Gastrocnemius medialis (tissue), 4 donors: Measurements from ENCODE around the gene CARD9. TPM values are rescaled to one million over a fixed set of nuclear protein-coding genes. Genes with fewer than 3 reads are reported as not detected.

Source experiments
- ATAC-seq, 2 donors: fragments of 150-250 bp; one replicate each; pipeline ENCODE4 v1.9.1; 2016
- DNase-seq, 2 donors: peaks; one replicate each; pipeline ENCODE4 v3.0.0-alpha.2; 2019
- H3K27ac ChIP-seq, 4 donors: fragments of 200-600 bp; sonication (generic); 1 replicate in 1 of 4; 2 replicates in 3 of 4; pipeline ENCODE4 v1.5.1; 2016 to 2018; ENCODE audit warnings: mild to moderate bottlenecking in 2 of 4, moderate library complexity in 1 of 4
- H3K27me3 ChIP-seq, 3 donors: fragments of 200-600 bp; sonication (generic) in 2 of 3; 1 replicate in 1 of 3; 2 replicates in 2 of 3; pipeline versions ENCODE4 v1.5.1 to v1.6.0; 2016 to 2019; ENCODE audit warnings: mild to moderate bottlenecking in 1 of 3, moderate library complexity in 1 of 3
- H3K36me3 ChIP-seq, 2 donors: fragments of 200-600 bp; sonication (generic) in 1 of 2; one replicate each; pipeline ENCODE4 v1.5.1; 2017 to 2018
- H3K4me1 ChIP-seq, 2 donors: fragments of 200-600 bp; sonication (generic) in 1 of 2; one replicate each; pipeline ENCODE4 v1.5.1; 2016 to 2017; ENCODE audit warnings: mild to moderate bottlenecking in 2 of 2
- H3K4me3 ChIP-seq, 4 donors: fragments of 200-600 bp; sonication (generic) in 3 of 4; 1 replicate in 1 of 4; 2 replicates in 3 of 4; pipeline ENCODE4 v1.5.1; 2016 to 2019; ENCODE audit warnings: mild to moderate bottlenecking in 2 of 4
- H3K9me3 ChIP-seq, 3 donors: fragments of 200-600 bp; sonication (generic) in 2 of 3; 1 replicate in 1 of 3; 2 replicates in 2 of 3; pipeline ENCODE4 v1.5.1; 2016 to 2019
- POLR2A ChIP-seq, 2 donors: fragments of 450-650 bp; IDR thresholded peaks; one replicate each; pipeline ENCODE4 v1.6.1; 2017; ENCODE audit warnings: antibody characterized with exemption in 2 of 2, mild to moderate bottlenecking in 2 of 2, moderate library complexity in 2 of 2
- in situ Hi-C, 4 donors: fragments of 200-750 bp; cut with MboI; loops; one replicate each; pipeline versions ENCODE4 v1.15.0 to v1.8.0; 2017; ENCODE audit warnings: low sequenced_read_pairs in 4 of 4
- intact Hi-C: fragments of 100-400 bp; cut with DNase I; formaldehyde crosslinking; loops from one replicate; pipeline ENCODE4 v1.15.1; 2023; ENCODE audit warnings: low total_unique reads
- total RNA-seq, 4 donors: library from RNA; depleted of rRNA; stranded (reverse); fragments of >200 nt; gene quantifications; one replicate each; pipeline versions ENCODE4 v1.1.0 to v1.2.3, GENCODE V29; 2016
- TF ChIP-seq, protein P1 (sequence below), 5 experiments: fragments of 450-650 bp in 3 of 5; fragments of 200-600 bp in 2 of 5; sonication (generic) in 2 of 5; IDR thresholded peaks in 4 of 5; conservative IDR thresholded peaks in 1 of 5; 1 replicate in 4 of 5; 2 replicates in 1 of 5; pipeline ENCODE4 v1.5.1; 2016 to 2019; ENCODE audit warnings: antibody characterized with exemption in 5 of 5, mild to moderate bottlenecking in 3 of 5, moderate library complexity in 3 of 5

Gene CARD9
- total RNA-seq, 4 donors from 2014 or later, result 0.34 to 1.2 (median 0.69) TPM

DNA sequence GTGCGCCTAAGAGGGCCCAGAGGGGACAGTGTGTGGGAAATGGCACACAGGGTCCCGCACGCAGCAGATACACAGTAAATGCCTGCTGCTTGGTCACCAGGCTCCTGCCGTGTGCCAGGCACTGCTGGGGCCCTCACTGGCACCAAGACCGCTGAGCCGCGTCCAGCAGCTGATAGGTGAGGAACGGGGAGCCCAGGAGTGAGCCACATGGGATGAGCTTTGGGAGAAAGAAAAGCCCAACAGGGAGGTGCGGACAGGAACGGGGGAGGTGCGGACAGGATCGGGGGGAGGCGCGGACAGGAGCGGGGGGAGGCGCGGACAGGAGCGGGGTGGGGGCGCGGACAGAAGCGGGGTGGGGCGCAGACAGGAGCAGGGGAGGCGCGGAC lies 29.6 kb downstream of the CARD9 start:
- in situ Hi-C loops (no loop called here), intact Hi-C loops (no loop called here)
- Histone ChIP-seq H3K9me3 (no peaks in the 10 kb centered on the region), H3K27ac (no peak overlapping the region), H3K27me3 (peaks cover 7 to 33% (median 20%) of the 10 kb centered on the region in 3 donors), H3K4me1 (peaks cover 0 to 5% of the 10 kb centered on the region in 2 donors), H3K4me3 (no peak overlapping the region), H3K36me3 (no peaks in the 10 kb centered on the region)
- TF ChIP-seq, protein P1, sequence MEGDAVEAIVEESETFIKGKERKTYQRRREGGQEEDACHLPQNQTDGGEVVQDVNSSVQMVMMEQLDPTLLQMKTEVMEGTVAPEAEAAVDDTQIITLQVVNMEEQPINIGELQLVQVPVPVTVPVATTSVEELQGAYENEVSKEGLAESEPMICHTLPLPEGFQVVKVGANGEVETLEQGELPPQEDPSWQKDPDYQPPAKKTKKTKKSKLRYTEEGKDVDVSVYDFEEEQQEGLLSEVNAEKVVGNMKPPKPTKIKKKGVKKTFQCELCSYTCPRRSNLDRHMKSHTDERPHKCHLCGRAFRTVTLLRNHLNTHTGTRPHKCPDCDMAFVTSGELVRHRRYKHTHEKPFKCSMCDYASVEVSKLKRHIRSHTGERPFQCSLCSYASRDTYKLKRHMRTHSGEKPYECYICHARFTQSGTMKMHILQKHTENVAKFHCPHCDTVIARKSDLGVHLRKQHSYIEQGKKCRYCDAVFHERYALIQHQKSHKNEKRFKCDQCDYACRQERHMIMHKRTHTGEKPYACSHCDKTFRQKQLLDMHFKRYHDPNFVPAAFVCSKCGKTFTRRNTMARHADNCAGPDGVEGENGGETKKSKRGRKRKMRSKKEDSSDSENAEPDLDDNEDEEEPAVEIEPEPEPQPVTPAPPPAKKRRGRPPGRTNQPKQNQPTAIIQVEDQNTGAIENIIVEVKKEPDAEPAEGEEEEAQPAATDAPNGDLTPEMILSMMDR (IDR thresholded peaks at IDR 0.05 in 4 of 5, conservative IDR thresholded peaks at IDR 0.05 in 1 of 5), result no peak
- no peak for TF ChIP-seq POLR2A (IDR thresholded peaks at IDR 0.05)
- no peak for DNase-seq
- no peak for ATAC-seq

DNA sequence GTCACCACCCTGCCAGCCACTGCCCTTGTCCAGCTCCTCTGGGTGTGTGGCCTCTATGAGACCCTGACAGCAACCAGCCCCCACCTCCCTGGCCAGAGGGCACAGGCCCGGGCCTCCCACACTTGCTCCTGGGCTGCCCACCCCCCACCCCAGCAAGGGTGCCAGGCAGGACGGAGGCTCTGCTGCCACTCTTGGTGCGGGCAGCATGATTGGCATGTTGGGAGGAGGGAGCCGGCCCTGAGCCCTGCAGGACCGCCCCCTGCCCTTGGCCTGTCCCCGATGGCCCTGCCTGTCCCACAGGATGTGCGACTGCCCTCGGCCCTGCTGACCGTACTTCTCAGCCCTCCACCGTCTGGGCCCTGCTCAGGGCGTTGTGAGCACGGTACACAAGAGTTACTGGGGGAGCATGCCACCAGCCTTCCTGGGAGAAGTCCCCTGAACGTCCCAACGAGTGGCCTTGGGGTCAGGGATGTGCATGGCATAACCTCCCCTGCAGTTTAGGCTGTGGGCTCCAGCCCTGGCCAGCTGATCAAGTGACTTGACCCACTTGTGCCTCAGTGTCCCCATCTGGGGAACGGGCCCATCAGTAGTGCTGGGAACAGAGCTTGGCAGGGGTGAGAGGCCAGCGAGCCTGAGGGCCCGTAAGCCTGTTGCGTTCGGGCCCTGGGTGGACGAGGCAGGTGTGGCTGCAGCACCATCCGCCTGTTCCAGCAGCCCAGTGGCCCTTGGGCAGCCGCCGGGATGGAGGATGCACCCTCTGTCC lies 30.2 kb downstream of the CARD9 start:
- Histone ChIP-seq H3K36me3 (no peaks in the 10 kb centered on the region), H3K4me1 (peaks cover 0 to 5% of the 10 kb centered on the region in 2 donors), H3K27me3 (peaks cover 7 to 33% (median 20%) of the 10 kb centered on the region in 3 donors), H3K9me3 (no peaks in the 10 kb centered on the region), H3K4me3 (peak overlapping the region in 1 of 4 donors; percentile 44), H3K27ac (no peak overlapping the region)
- TF ChIP-seq POLR2A (IDR thresholded peaks at IDR 0.05), result no peak
- TF ChIP-seq, protein P1 (IDR thresholded peaks at IDR 0.05 in 4 of 5, conservative IDR thresholded peaks at IDR 0.05 in 1 of 5), result no peak
- in situ Hi-C loops, result no loop called here
- intact Hi-C loops, result no loop called here
- no peak for ATAC-seq
- no peak for DNase-seq

DNA sequence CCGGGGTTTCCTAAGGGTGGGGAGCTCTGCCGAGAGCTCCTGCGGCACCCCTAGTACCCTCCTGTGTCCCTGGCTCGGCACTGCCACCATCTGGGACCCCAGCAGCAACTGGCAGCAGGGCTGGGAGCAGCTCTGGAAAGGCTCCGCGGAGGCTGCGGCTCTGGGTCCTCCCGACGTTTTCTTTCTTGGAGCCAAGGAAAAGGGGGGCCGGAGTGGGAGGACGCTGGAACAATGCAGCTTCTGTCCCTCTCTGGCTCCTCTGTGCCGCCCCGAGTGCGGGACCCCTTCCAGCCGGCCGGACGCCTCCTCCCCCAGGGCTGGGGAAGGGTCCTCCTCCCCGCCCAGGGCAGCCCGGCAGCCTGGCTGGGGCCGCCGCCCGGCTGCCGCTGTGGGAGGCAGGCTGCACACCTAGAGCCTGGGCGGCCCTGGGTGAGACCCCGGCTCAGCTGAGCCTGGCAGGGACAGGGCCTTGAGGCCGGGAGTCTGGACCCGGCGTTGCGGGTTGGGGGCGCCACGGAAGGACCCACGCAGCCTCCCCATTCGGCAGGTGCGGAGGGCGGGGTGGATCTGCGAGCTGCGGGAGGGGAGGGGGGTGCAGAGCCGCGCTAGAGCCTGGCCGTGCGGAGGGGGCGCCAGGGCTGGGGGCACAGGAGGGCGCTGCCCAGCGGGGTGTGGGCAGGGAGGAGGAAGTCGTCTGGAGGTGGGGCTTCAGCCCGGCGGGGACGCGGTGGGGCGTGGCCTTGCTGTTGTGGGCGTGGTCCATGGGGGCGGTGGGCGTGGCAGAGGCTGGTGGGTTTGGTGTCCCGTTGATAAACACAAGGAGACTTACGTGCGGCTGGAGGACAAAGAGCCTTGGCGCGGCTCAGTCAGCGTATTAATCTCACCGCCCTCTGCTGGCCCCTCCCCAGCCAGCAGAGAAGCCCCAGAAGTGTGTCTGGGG lies 31.0 kb downstream of the CARD9 start:
- Histone ChIP-seq H3K9me3 (no peaks in the 10 kb centered on the region), H3K27me3 (peaks cover 7 to 32% (median 20%) of the 10 kb centered on the region in 3 donors), H3K4me3 (peak overlapping the region in 3 of 4 donors; percentile 40 to 56 (median 44)), H3K4me1 (peaks cover 0 to 5% of the 10 kb centered on the region in 2 donors), H3K27ac (no peak overlapping the region), H3K36me3 (no peaks in the 10 kb centered on the region)
- DNase-seq, result peak in 1 of 2 donors; percentile 48
- intact Hi-C loops (no loop called here), in situ Hi-C loops (no loop called here)
- peak in 1 of 2 donors; percentile 8 for ATAC-seq
- no peak for TF ChIP-seq POLR2A (IDR thresholded peaks at IDR 0.05)
- TF ChIP-seq, protein P1 (IDR thresholded peaks at IDR 0.05 in 4 of 5, conservative IDR thresholded peaks at IDR 0.05 in 1 of 5), result no peak

DNA sequence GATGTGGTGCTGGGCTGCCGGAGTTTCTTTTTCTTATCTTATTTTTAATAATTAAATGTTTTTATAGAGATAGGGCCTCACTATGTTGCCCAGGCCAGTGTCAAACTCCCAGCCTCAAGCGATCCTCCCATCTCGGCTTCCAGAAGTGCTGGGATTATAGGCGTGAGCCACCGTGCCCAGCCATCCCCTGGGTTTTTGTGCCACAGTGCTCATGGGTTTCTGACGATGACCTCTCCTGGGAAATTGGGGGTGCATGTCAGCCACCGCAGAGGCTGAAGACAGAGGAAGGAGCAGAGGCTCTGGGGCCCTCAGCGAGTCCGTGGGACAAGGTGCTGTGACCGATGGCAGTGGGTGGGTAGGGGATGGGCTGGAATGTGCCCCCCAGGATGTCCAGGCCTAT lies 31.7 kb downstream of the CARD9 start:
- DNase-seq, result no peak
- no peak overlapping the region for H3K4me3 ChIP-seq
- H3K36me3 ChIP-seq, result no peaks in the 10 kb centered on the region
- TF ChIP-seq, protein P1 (IDR thresholded peaks at IDR 0.05 in 4 of 5, conservative IDR thresholded peaks at IDR 0.05 in 1 of 5), result no peak
- in situ Hi-C loops, result no loop called here
- ATAC-seq, result no peak
- intact Hi-C loops, result no loop called here
- H3K9me3 ChIP-seq, result no peaks in the 10 kb centered on the region
- H3K27me3 ChIP-seq, result peaks cover 7 to 25% (median 20%) of the 10 kb centered on the region in 3 donors
- peaks cover 0 to 5% of the 10 kb centered on the region in 2 donors for H3K4me1 ChIP-seq
- no peak overlapping the region for H3K27ac ChIP-seq
